ENCODE data around the gene LRCH1.

LRCH1 gene

DNA sequence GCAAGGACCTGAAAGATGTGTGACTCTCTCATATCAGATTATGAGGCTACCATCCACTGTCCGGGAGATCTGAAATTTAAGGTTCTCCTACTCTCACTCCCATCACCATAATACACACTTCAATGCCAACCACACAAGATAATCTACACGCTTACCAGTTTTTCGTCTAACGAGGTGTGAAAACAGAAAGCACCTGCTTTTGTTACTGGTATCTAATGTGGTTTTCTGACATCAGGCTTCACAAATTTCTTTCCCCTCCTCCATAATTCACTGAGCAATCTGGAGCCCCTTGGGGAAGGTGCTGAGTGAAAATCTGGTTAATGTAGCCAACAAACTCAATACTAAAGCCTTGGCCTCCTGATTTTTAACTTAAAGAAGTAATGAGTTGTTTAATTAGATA is 10.1 kb upstream of the LRCH1 start:
- DNase-seq (ENCODE audit: low spot score): no peak

DNA sequence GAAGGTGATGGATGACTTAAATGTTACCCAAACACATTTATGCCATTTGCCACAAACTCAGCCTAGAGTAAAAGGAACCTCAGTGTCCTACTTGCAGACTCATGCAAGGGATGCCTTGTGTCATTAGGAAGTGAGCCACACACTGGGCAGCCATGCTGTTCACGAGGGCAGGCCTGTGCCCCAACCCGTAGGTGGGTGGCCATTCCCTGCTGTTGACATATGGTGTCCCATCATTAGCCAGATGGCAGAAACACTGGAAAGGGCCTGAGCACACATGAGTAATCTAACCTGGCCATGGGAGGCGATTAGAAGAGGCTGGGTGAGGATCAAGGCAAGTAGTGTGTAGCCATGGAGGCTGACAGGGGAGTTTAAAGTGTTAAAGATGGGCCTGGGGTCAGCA is 9.7 kb upstream of the LRCH1 start:
- no peak overlapping the region for H4K91ac ChIP-seq (ENCODE audit: low read depth, low read length, poor library complexity)
- no CpG with 5 or more reads among the region's 3 CpGs for WGBS, 2 donors (ENCODE audit: extremely low coverage in 2 of 2, insufficient read length in 2 of 2, insufficient replicate concordance in 1 of 2)
- no peak overlapping the region for H2BK5ac ChIP-seq (ENCODE audit: low read length)
- no peak overlapping the region for H3K18ac ChIP-seq (ENCODE audit: low read length)
- DNase-seq (ENCODE audit: low spot score): no peak
- H2BK120ac ChIP-seq (ENCODE audit: low read depth, low read length): no peak overlapping the region
- no peak overlapping the region for H2BK15ac ChIP-seq (ENCODE audit: low read length)
- H3K36me3 ChIP-seq (replicated peaks in 1 of 2; ENCODE audit: control insufficient read depth in 2 of 2, insufficient read depth in 2 of 2, low read length in 2 of 2): no peaks in the 10 kb centered on the region
- H3K9me3 ChIP-seq (replicated peaks in 1 of 2; ENCODE audit: control insufficient read depth in 2 of 2, insufficient read depth in 1 of 2, low read depth in 1 of 2, low read length in 2 of 2): no peaks in the 10 kb centered on the region
- no peak overlapping the region for H3K4ac ChIP-seq (ENCODE audit: low read length)
- H3K4me3 ChIP-seq (ENCODE audit: low read length in 2 of 2): no peak overlapping the region
- no peak overlapping the region for H2BK12ac ChIP-seq (ENCODE audit: low read length)
- H3K79me1 ChIP-seq (ENCODE audit: low read depth, low read length): no peaks in the 10 kb centered on the region
- no peaks in the 10 kb centered on the region for H3K27me3 ChIP-seq (ENCODE audit: control insufficient read depth in 3 of 3, insufficient read depth in 3 of 3, low read depth in 1 of 3, low read length in 3 of 3)
- H3K14ac ChIP-seq (ENCODE audit: low read length): no peak overlapping the region
- no peaks in the 10 kb centered on the region for H3K4me1 ChIP-seq (ENCODE audit: control insufficient read depth in 2 of 2, insufficient read depth in 1 of 2, low read depth in 1 of 2, low read length in 2 of 2)
- no peak overlapping the region for H4K8ac ChIP-seq (ENCODE audit: low read depth, low read length)
- peak overlapping the region; percentile 47 for H2AK5ac ChIP-seq (ENCODE audit: low read depth, low read length)
- no peak overlapping the region for H3K23ac ChIP-seq (ENCODE audit: low read depth, low read length, poor library complexity)
- no peak overlapping the region for H2AFZ ChIP-seq (ENCODE audit: low read length)
- peak overlapping the region; percentile 2 for H3K9ac ChIP-seq (ENCODE audit: low read depth, low read length, poor library complexity)
- no peak overlapping the region for H3K4me2 ChIP-seq (ENCODE audit: insufficient read depth, low read length, poor library complexity, severe bottlenecking)
- H3K27ac ChIP-seq (replicated peaks; ENCODE audit: low read length): no peak overlapping the region

More for the DNA sequence above, 10.1 kb upstream of the LRCH1 start:
- H2BK12ac ChIP-seq (ENCODE audit: low read length): no peak overlapping the region
- no peak overlapping the region for H3K18ac ChIP-seq (ENCODE audit: low read length)
- H2AK5ac ChIP-seq (ENCODE audit: low read depth, low read length): no peak overlapping the region
- no peak overlapping the region for H2BK15ac ChIP-seq (ENCODE audit: low read length)
- H2BK5ac ChIP-seq (ENCODE audit: low read length): no peak overlapping the region
- no peaks in the 10 kb centered on the region for H3K4me1 ChIP-seq (ENCODE audit: control insufficient read depth in 2 of 2, insufficient read depth in 1 of 2, low read depth in 1 of 2, low read length in 2 of 2)
- H3K4me3 ChIP-seq (ENCODE audit: low read length in 2 of 2): no peak overlapping the region
- H3K36me3 ChIP-seq (replicated peaks in 1 of 2; ENCODE audit: control insufficient read depth in 2 of 2, insufficient read depth in 2 of 2, low read length in 2 of 2): no peaks in the 10 kb centered on the region
- H3K9me3 ChIP-seq (replicated peaks in 1 of 2; ENCODE audit: control insufficient read depth in 2 of 2, insufficient read depth in 1 of 2, low read depth in 1 of 2, low read length in 2 of 2): no peaks in the 10 kb centered on the region
- no peaks in the 10 kb centered on the region for H3K79me1 ChIP-seq (ENCODE audit: low read depth, low read length)
- H3K9ac ChIP-seq (ENCODE audit: low read depth, low read length, poor library complexity): no peak overlapping the region
- no peak overlapping the region for H4K8ac ChIP-seq (ENCODE audit: low read depth, low read length)
- H2BK120ac ChIP-seq (ENCODE audit: low read depth, low read length): no peak overlapping the region
- H3K27me3 ChIP-seq (ENCODE audit: control insufficient read depth in 3 of 3, insufficient read depth in 3 of 3, low read depth in 1 of 3, low read length in 3 of 3): no peaks in the 10 kb centered on the region
- no peak overlapping the region for H3K4ac ChIP-seq (ENCODE audit: low read length)
- no peak overlapping the region for H4K91ac ChIP-seq (ENCODE audit: low read depth, low read length, poor library complexity)
- WGBS, 2 donors (ENCODE audit: extremely low coverage in 2 of 2, insufficient read length in 2 of 2, insufficient replicate concordance in 1 of 2): 100% methylated on average over 2 of the region's 4 CpGs; no CpG with 5 or more reads in 1 of the 2 donors
- H3K23ac ChIP-seq (ENCODE audit: low read depth, low read length, poor library complexity): no peak overlapping the region
- no peak overlapping the region for H3K14ac ChIP-seq (ENCODE audit: low read length)
- H2AFZ ChIP-seq (ENCODE audit: low read length): no peak overlapping the region
- H3K4me2 ChIP-seq (ENCODE audit: insufficient read depth, low read length, poor library complexity, severe bottlenecking): no peak overlapping the region
- no peak overlapping the region for H3K27ac ChIP-seq (replicated peaks; ENCODE audit: low read length)

DNA sequence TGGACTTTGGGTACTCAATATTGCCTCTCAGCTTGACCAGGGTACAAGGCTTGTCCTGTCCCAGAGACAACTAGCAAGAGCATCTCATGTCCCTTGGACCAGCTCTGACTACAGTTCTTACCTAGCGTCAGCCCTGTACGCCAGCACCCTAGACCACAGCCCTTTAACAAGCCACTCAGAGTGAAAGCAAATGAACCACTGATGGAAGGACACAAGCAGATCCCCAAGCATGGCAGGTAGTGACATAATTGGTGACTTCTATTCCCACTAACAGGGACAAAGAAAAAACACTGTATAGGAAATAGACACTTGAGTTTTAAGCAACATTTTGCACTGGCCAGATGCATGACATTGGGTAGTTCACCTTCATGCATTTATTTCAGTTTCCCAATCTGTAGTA is 8.8 kb upstream of the LRCH1 start:
- no peak overlapping the region for H4K8ac ChIP-seq (ENCODE audit: low read depth, low read length)
- H2BK12ac ChIP-seq (ENCODE audit: low read length): no peak overlapping the region
- H3K9me3 ChIP-seq (replicated peaks in 1 of 2; ENCODE audit: control insufficient read depth in 2 of 2, insufficient read depth in 1 of 2, low read depth in 1 of 2, low read length in 2 of 2): no peaks in the 10 kb centered on the region
- no peak overlapping the region for H3K4ac ChIP-seq (ENCODE audit: low read length)
- H3K4me2 ChIP-seq (ENCODE audit: insufficient read depth, low read length, poor library complexity, severe bottlenecking): no peak overlapping the region
- no peaks in the 10 kb centered on the region for H3K36me3 ChIP-seq (replicated peaks in 1 of 2; ENCODE audit: control insufficient read depth in 2 of 2, insufficient read depth in 2 of 2, low read length in 2 of 2)
- no peak overlapping the region for H3K4me3 ChIP-seq (ENCODE audit: low read length in 2 of 2)
- no peak overlapping the region for H2AK5ac ChIP-seq (ENCODE audit: low read depth, low read length)
- H4K91ac ChIP-seq (ENCODE audit: low read depth, low read length, poor library complexity): no peak overlapping the region
- H2BK120ac ChIP-seq (ENCODE audit: low read depth, low read length): no peak overlapping the region
- H3K79me1 ChIP-seq (ENCODE audit: low read depth, low read length): no peaks in the 10 kb centered on the region
- H2AFZ ChIP-seq (ENCODE audit: low read length): no peak overlapping the region
- no peak overlapping the region for H3K14ac ChIP-seq (ENCODE audit: low read length)
- H3K23ac ChIP-seq (ENCODE audit: low read depth, low read length, poor library complexity): no peak overlapping the region
- no peak overlapping the region for H3K9ac ChIP-seq (ENCODE audit: low read depth, low read length, poor library complexity)
- no CpG with 5 or more reads among the region's 2 CpGs for WGBS, 2 donors (ENCODE audit: extremely low coverage in 2 of 2, insufficient read length in 2 of 2, insufficient replicate concordance in 1 of 2)
- no peaks in the 10 kb centered on the region for H3K27me3 ChIP-seq (ENCODE audit: control insufficient read depth in 3 of 3, insufficient read depth in 3 of 3, low read depth in 1 of 3, low read length in 3 of 3)
- no peak overlapping the region for H2BK15ac ChIP-seq (ENCODE audit: low read length)
- H3K18ac ChIP-seq (ENCODE audit: low read length): no peak overlapping the region
- no peaks in the 10 kb centered on the region for H3K4me1 ChIP-seq (ENCODE audit: control insufficient read depth in 2 of 2, insufficient read depth in 1 of 2, low read depth in 1 of 2, low read length in 2 of 2)
- no peak overlapping the region for H2BK5ac ChIP-seq (ENCODE audit: low read length)
- DNase-seq (ENCODE audit: low spot score): no peak
- H3K27ac ChIP-seq (replicated peaks; ENCODE audit: low read length): no peak overlapping the region

DNA sequence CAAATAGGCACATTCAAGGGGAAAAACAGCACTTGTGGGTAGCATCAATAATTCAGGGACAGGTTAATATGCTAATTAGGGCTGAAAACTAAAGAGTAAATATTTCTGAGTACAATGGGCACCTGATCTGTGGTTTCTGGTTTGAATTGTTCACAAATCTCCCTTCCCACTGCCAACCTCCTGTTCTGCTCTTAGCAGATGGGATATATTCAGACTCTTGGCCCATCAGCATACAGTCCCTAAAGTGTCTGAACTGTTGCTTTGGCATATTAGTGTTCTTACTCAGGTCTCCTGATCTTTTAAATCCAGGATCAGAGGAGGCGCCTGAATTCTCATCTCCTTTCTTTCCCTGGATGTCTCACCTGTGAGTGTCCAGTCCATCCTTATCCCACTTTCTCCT is 8.2 kb upstream of the LRCH1 start:
- Histone ChIP-seq H2BK120ac (ENCODE audit: low read depth, low read length) (no peak overlapping the region), H3K23ac (ENCODE audit: low read depth, low read length, poor library complexity) (no peak overlapping the region), H4K91ac (ENCODE audit: low read depth, low read length, poor library complexity) (no peak overlapping the region), H3K18ac (ENCODE audit: low read length) (no peak overlapping the region), H2BK12ac (ENCODE audit: low read length) (no peak overlapping the region), H3K36me3 (replicated peaks in 1 of 2; ENCODE audit: control insufficient read depth in 2 of 2, insufficient read depth in 2 of 2, low read length in 2 of 2) (no peaks in the 10 kb centered on the region), H3K9me3 (replicated peaks in 1 of 2; ENCODE audit: control insufficient read depth in 2 of 2, insufficient read depth in 1 of 2, low read depth in 1 of 2, low read length in 2 of 2) (no peaks in the 10 kb centered on the region), H3K27ac (replicated peaks; ENCODE audit: low read length) (no peak overlapping the region), H3K27me3 (ENCODE audit: control insufficient read depth in 3 of 3, insufficient read depth in 3 of 3, low read depth in 1 of 3, low read length in 3 of 3) (no peaks in the 10 kb centered on the region), H2BK5ac (ENCODE audit: low read length) (no peak overlapping the region), H2AK5ac (ENCODE audit: low read depth, low read length) (no peak overlapping the region), H3K4ac (ENCODE audit: low read length) (no peak overlapping the region), H3K4me2 (ENCODE audit: insufficient read depth, low read length, poor library complexity, severe bottlenecking) (no peak overlapping the region), H3K79me1 (ENCODE audit: low read depth, low read length) (no peaks in the 10 kb centered on the region), H4K8ac (ENCODE audit: low read depth, low read length) (no peak overlapping the region), H3K4me1 (ENCODE audit: control insufficient read depth in 2 of 2, insufficient read depth in 1 of 2, low read depth in 1 of 2, low read length in 2 of 2) (no peaks in the 10 kb centered on the region), H2BK15ac (ENCODE audit: low read length) (no peak overlapping the region), H3K14ac (ENCODE audit: low read length) (no peak overlapping the region), H3K4me3 (ENCODE audit: low read length in 2 of 2) (no peak overlapping the region), H2AFZ (ENCODE audit: low read length) (no peak overlapping the region), H3K9ac (ENCODE audit: low read depth, low read length, poor library complexity) (no peak overlapping the region)
- whole genome bisulfite sequencing, 2 donors (ENCODE audit: extremely low coverage in 2 of 2, insufficient read length in 2 of 2, insufficient replicate concordance in 1 of 2): no CpG with 5 or more reads among the region's 1 CpG
- DNase-seq (ENCODE audit: low spot score): no peak

All from neuronal stem cell (in vitro differentiated cells).